ENCODE measurements around the gene RGS7.

RGS7 gene

DNA sequence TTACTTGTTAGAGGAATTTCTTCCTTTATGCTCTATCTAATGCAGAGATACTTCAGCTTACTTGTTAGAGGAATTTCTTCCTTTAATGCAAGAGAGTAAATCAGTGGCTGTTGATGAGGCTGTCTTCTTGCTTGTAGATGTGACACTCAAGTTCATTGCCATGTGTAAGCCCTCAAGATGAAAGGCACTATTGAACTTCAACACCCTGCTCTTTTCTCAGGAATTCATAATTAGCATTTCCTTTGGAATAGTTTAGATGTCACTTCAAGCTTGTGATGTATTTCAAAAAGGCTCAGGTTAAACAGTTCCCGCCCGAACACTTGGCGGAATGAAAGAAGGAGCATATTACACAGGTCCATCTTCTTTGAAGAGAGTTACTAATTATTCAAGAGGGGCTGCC, 251.9 kb downstream of the RGS7 start:
- no peaks in the 10 kb centered on the region for H3K27me3 ChIP-seq
- no peak for TF ChIP-seq CTCF (IDR thresholded peaks at IDR 0.05)
- H3K4me3 ChIP-seq (ENCODE audit: low read depth in 1 of 2, low read length in 1 of 2) = no peak overlapping the region
- no peaks in the 10 kb centered on the region for H3K4me1 ChIP-seq (ENCODE audit: control insufficient read depth in 1 of 2, insufficient read depth in 1 of 2, low read depth in 1 of 2, low read length in 1 of 2)
- no peaks in the 10 kb centered on the region for H3K36me3 ChIP-seq
- H3K9me3 ChIP-seq = no peaks in the 10 kb centered on the region
- no peak overlapping the region for H3K27ac ChIP-seq

DNA sequence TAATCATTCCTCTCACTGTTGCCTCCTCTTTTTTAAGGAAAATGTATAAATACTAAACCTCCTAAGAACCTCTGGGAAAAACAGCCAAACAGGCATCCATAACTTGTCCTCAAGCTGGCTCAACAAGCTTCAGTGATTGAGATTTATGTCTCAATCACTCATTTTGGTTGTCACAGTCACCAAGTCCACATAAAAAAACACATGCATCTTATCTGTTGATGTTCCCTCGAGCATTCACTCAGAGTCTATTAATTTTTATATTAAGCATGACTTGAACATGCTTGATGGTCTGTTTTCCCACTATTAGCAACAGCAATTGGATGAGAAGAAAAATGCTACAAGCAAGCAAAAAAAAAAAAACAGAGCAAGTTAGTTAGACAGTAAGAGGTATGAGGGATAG, 254.3 kb downstream of the RGS7 start:
- Histone ChIP-seq H3K27ac (no peak overlapping the region), H3K36me3 (no peaks in the 10 kb centered on the region), H3K9me3 (no peaks in the 10 kb centered on the region), H3K27me3 (no peaks in the 10 kb centered on the region), H3K4me3 (ENCODE audit: low read depth in 1 of 2, low read length in 1 of 2) (no peak overlapping the region), H3K4me1 (ENCODE audit: control insufficient read depth in 1 of 2, insufficient read depth in 1 of 2, low read depth in 1 of 2, low read length in 1 of 2) (no peaks in the 10 kb centered on the region)
- TF ChIP-seq CTCF (IDR thresholded peaks at IDR 0.05) = no peak

- H3K27me3 ChIP-seq = no peaks in the 10 kb centered on the region
- H3K36me3 ChIP-seq = no peaks in the 10 kb centered on the region
- no peaks in the 10 kb centered on the region for H3K4me1 ChIP-seq (ENCODE audit: control insufficient read depth in 1 of 2, insufficient read depth in 1 of 2, low read depth in 1 of 2, low read length in 1 of 2)
- no peak overlapping the region for H3K4me3 ChIP-seq (ENCODE audit: low read depth in 1 of 2, low read length in 1 of 2)
- H3K9me3 ChIP-seq = no peaks in the 10 kb centered on the region
- H3K27ac ChIP-seq = no peak overlapping the region
- no peak for TF ChIP-seq CTCF (IDR thresholded peaks at IDR 0.05)
Measured at GRCh38 chr1:241101622-241102021, 255.4 kb downstream of the RGS7 start.

- Histone ChIP-seq H3K4me1 (ENCODE audit: control insufficient read depth in 1 of 2, insufficient read depth in 1 of 2, low read depth in 1 of 2, low read length in 1 of 2) (no peaks in the 10 kb centered on the region), H3K27ac (no peak overlapping the region), H3K4me3 (ENCODE audit: low read depth in 1 of 2, low read length in 1 of 2) (no peak overlapping the region), H3K9me3 (no peaks in the 10 kb centered on the region), H3K36me3 (no peaks in the 10 kb centered on the region), H3K27me3 (no peaks in the 10 kb centered on the region)
- no peak for TF ChIP-seq CTCF (IDR thresholded peaks at IDR 0.05)
Measured at GRCh38 chr1:241097479-241097878, 259.5 kb downstream of the RGS7 start.

DNA sequence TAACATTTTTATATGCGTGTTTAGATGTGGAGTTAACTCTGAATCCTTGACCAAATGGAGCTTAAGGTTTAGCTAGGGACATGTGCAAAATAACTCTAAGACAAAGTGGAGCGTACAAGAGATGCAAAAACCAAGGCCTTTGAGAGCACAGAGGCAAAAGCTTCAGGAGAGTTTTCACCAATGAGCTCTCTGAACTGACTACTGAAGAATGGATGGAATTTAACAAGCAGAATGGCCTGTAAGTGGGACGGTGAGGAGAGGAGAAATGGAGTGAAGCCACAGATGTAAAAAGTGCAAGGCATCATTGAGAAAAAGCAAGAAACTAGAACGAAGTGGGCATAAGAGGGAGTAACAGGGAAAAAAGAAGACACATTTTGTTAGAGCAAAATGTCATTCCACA, 260.0 kb downstream of the RGS7 start:
- no peaks in the 10 kb centered on the region for H3K9me3 ChIP-seq
- no peaks in the 10 kb centered on the region for H3K36me3 ChIP-seq
- H3K27ac ChIP-seq = no peak overlapping the region
- no peak overlapping the region for H3K4me3 ChIP-seq (ENCODE audit: low read depth in 1 of 2, low read length in 1 of 2)
- H3K27me3 ChIP-seq = no peaks in the 10 kb centered on the region
- TF ChIP-seq CTCF (IDR thresholded peaks at IDR 0.05) = no peak
- no peaks in the 10 kb centered on the region for H3K4me1 ChIP-seq (ENCODE audit: control insufficient read depth in 1 of 2, insufficient read depth in 1 of 2, low read depth in 1 of 2, low read length in 1 of 2)

GRCh38 chr1:241095847-241096246, 261.2 kb downstream of the RGS7 start:
- H3K27ac ChIP-seq = no peak overlapping the region
- H3K36me3 ChIP-seq = no peaks in the 10 kb centered on the region
- H3K9me3 ChIP-seq = no peaks in the 10 kb centered on the region
- H3K27me3 ChIP-seq = no peaks in the 10 kb centered on the region
- H3K4me3 ChIP-seq (ENCODE audit: low read depth in 1 of 2, low read length in 1 of 2) = no peak overlapping the region
- no peaks in the 10 kb centered on the region for H3K4me1 ChIP-seq (ENCODE audit: control insufficient read depth in 1 of 2, insufficient read depth in 1 of 2, low read depth in 1 of 2, low read length in 1 of 2)
- TF ChIP-seq CTCF (IDR thresholded peaks at IDR 0.05) = no peak
